Measurements from ENCODE around the gene HTT.

The HTT gene

DNA sequence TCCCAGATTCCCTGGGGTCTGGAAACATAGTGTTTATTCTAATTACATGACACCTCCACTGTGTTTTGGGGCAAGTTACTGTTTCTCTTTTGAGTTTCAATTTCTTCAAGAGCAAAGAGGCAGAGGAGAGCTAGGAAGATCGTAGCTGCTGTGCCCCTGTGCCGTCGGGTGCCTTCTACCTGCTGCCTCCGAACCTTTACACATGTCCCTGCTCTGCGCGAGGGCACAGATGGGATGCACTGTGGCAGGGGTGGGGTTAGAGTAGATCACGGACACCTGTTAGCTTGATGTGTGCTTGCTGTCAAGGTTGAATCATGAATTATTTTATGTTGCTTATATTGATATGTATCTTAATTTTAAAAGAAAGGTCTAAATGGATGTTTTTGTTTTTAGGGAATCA, 103.4 kb downstream of the HTT start:
- no peak for DNase-seq

DNA sequence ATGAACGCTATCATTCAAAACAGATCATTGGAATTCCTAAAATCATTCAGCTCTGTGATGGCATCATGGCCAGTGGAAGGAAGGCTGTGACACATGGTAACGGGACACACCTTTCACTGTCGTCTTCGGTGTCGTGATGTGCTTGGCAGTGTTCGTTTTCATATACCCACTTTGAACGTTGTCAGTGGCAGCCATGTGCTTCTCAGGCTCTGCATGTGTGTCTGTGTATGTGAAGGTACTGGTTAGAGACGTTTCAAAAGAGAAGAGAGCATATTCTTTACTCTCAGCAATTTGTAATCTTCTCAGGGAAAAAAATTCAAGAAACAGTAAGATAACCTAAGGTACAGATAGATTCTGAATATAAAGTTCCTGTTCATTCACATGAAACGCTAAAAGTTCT, 103.9 kb downstream of the HTT start:
- no peak for DNase-seq

GRCh38 chr4:3179126-3179706, 104.7 kb downstream of the HTT start:
- DNase-seq = no peak

DNA sequence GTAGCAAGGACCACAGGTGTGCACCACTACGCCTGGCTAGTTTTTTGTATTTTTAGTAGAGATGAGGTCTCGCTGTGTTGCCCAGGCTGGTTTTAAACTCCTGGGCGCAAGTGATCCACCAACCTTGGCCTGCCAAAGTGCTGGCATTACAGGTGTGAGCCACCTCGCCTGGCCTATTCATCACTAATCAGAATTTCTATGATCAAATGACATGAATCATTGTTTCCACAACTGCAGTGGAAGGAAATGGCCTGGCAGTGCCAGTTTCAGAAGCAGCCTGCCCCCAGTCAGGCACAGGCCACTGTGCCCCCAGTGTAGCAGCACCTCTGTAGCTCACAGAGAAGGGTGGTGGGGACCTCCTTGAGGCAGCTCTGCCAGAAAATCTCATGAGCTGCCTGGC, 108.5 kb downstream of the HTT start:
- DNase-seq = no peak

GRCh38 chr4:3184725-3185124, 110.2 kb downstream of the HTT start:
- no peak for DNase-seq

DNA sequence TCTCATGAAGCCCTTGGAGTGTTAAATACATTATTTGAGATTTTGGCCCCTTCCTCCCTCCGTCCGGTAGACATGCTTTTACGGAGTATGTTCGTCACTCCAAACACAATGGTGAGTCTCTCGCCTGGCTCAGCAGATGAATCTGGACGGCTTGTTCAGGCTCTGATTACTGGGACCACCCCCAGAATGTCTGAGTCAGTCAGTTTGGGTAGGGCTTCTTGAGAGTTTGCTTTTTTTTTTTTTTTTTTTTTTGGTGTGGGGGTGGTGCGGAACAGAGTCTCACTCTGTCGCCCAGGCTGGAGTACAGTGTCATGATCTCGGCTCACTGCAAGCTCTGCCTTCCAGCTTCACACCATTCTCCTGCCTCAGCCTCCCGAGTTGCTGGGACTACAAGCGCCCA, 112.1 kb downstream of the HTT start:
- no peak for DNase-seq

GRCh38 chr4:3188118-3188517, 113.6 kb downstream of the HTT start:
- DNase-seq = no peak

- no peak for DNase-seq
These were observed 115.0 kb downstream of the HTT start for GRCh38 chr4:3189459-3189858.

DNA sequence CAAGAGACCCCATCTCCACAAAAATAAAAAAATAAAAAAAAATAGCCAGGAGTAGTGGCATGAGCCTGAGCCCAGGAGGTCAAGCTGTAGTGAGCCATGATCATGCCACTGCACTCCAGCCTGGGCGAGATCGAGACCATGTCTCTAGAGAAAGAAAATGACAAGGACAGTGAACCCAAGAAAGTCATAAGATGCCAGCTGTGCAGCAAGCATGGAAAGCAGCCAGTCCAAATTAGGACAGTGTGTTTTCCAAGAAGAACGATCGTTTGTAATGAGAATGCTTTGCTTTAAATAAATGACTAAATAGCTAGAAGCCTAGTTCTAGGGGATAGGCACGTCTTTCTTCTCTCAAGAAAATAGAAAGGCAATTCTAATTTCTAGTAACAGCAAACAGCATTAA, 116.1 kb downstream of the HTT start:
- no peak for DNase-seq

GRCh38 chr4:3192188-3192587, 117.7 kb downstream of the HTT start:
- DNase-seq = peak; percentile 30

- no peak for DNase-seq
These were observed 118.3 kb downstream of the HTT start for GRCh38 chr4:3192827-3193226.

DNA sequence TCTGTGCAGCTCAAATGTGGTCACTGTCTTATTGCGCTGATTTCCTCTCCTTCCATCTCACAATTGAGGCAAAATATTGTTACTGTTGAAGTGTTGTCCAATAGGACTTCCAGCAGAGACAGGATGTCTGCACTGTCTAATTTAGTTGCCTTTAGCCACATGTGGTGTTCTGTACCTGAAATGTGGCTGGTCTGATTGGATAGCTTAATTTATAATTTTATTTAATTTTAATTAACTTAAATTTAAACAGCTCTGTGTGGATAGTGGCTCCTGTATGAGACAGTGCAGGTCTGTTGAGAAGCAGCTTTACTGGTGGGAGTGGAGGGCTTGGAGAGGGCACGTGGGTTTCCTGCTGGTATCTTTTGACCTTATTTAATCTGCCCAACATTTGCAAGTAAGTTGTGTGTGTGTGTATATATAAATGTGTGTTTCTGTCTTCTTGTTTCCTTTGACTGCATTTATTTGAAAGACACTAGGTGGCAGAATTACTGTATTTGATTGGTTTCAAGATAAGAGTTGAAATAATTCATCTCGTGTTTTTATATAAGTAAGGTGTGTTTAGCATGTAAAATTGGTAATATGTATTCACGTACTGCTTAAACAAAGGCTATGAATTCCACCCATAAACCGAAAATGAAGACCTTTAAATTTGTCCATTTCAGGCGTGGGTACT, 119.2 kb downstream of the HTT start:
- DNase-seq = no peak

DNA sequence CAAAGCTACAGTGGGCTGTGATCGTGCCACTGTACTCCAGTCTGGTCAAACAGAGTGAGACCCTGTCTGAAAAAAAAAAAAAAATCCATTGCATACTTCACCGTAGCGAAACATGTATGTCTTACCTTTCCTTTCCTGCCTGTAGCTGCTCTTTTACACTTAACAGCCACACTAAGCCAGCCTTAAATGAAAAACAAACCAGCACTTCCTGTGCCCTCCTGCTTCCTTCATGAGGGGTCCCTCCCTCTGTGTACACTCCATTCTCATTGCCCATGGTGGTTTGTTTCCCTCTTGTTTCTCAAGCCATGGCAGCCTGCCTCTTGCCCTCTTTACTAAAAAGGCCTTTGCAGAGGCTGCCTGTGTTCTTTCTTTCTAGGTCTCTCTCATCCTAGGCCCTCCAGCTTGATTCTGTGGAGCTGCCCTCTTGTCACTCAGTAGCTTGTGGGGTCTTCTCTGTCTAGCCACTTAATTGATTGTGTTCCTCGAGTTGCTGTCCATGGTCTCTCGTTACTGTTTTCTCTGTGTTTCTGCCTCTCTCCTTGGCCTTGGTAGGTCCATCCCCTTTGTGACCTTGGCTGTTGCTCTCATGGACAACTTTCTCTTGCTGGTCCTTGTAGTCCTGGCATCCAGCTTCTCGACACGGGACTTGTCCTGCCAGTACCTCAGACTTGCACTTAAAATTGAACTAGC, 122.3 kb downstream of the HTT start:
- DNase-seq = no peak

- no peak for DNase-seq
These were observed 123.1 kb downstream of the HTT start for GRCh38 chr4:3197366-3198105.

GRCh38 chr4:3198906-3199305, 124.4 kb downstream of the HTT start:
- DNase-seq = no peak

DNA sequence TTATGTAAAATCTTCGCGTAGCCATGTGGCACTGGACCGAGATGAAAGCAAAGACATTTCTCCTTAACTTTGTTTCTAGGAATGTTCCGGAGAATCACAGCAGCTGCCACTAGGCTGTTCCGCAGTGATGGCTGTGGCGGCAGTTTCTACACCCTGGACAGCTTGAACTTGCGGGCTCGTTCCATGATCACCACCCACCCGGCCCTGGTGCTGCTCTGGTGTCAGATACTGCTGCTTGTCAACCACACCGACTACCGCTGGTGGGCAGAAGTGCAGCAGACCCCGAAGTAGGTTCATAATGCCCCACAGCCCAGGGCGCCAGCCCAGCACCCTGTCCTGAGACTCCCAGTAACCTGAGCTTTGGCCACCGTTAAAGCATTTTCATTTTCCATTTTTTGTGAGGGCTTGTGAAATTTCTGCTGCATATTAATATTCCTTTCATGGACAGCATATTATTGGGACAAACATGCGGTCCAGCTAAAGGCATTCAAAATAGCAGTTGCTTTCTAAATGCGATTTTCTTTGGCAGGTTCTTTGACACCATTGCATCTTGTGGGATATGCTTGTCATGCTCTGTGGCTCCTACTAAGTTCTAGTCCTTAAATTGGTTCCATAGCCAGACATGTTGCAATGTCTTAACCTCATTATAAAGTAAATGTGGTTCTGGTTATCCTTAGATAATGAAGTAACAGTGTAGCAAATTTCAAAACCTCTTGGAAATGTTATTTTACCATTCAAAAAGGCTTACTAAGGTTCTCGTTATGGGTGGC, 125.4 kb downstream of the HTT start:
- no peak for DNase-seq

DNA sequence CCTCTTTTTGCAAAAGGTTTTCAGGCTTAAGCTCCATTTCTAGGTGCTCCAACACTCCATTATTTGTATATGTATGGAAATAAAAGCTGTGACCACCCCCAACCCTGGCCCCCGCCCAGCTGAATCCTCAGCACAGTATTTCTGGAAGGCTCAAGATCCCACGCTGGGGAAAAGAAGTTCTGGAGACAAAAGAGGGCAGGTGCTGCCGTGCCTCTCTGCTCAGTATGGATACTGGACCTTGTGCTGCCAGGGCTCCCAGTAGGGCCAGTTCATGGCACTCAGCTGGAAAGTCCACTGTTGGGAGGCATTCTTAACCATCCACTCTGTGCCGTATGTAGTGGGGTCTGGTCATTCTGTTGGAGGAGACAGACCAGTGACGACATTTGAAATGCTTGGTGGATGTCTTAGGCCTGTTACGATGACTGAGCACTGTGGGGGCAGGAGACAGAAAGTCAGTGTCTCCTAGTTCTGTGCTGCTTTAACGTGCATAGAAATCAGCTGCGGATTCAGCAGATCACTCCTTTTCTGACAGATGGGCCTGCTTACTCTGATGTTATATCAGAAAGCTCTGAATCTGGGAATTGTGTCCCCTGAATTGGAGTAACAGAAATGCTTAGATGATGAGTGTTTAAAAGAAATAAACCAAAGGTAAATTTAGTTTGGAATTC, 126.1 kb downstream of the HTT start:
- no peak for DNase-seq

DNA sequence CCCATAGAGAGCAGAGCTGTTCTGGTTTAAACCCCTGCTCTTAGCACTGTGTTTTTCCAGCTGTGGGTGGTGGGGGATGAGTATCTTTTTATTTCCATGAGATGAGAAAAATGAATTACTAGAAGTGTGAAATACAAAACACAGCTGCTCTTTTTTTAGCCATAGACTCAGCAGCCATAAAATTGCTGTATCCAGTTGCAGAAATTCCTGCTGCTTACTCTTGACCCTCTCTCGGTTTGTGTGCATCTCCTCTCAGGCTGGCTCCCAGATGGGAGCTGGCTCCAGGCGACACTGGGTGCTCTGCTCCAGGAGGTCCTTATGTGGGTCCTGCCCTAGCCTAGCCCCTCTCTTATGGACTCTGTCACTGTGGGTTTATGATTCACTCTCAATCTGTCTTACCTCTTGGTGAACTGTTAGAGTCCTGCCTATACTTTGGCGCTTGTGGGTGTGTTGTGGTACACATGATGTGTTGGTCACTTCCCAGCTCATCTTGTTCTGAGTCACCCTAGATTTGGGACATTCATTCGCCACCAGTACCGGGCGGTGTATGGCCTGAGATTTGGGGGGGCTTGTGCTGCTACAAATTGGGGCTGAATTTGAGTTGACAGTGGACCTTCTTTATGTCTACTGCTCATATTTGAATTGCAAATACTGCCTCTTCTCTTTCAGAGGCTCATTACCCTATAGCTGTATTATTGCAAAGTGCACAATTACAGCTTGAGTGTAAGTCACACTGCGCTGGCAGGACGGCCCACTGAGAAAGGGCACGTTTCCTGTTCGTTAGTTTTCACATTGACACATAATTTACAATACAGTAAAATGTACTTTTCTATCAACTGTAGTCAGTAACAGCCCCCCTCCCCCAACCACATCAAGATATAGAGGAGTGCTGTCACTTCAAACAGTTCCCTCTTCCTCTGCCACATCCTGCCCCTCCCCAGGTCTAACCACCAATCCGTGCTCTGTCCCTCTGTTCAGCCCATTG, 127.5 kb downstream of the HTT start:
- DNase-seq = peak; percentile 74

- DNase-seq = no peak
These were observed 128.6 kb downstream of the HTT start for GRCh38 chr4:3202836-3203820.

- no peak for DNase-seq
These were observed 129.5 kb downstream of the HTT start for GRCh38 chr4:3203971-3204431.
